HG03460 (cell line): ENCODE measurements around the gene BATF2.
"Not testable (repeated sequence)": the region's sequence is repeated elsewhere in the genome, so short reads cannot be mapped to it uniquely, and the experiment has no call there.

Source experiments
- ATAC-seq: cut with Tn5 transposase; IDR thresholded peaks from one replicate; pipeline ENCODE4 v1.9.1; 2021; ENCODE audit not compliant: unreplicated experiment

The BATF2 gene

DNA sequence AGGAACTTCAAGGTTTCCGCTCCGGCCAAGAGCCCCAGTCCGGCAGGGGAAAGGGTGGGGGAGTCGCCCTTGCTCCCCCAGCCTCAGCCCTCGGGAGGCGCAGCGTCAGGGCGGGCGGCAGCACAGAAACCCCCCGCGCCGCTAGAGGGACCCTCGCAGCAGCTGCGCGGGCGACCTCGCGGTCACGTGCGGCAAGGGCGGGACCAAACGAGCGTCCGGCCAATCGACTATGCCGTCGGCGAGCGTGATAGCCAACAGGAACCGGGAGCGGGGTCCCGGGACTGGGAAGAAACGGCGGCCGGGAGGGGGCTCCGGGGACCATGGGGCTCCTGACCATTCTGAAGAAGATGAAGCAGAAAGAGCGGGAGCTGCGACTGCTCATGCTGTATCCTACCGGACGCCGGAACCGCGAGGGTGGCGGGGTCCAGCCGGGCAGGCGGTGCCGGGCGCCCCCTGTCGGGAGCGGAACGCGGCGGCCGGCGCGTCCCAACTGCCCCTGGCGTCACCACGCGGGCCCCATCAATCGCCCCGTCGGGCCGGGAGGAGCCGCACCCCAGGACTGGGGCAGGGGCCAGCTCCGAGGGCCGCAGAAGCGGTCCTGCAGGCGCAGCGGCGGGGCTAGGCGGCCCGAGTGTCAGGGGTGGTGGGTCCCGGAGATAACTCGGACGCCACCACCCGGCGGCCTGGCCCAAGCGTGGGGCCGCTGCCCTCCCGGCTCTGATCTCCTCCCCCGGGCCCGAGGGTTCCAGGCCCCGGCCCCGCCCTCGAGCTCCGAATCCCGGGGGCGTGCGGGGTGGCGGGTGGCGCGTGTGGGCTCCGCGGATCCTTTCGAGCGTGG, 17.3 kb upstream of the BATF2 start, which contains the start of gene ARL2:
Gene ARL2 (plus strand): TSS at position 273 of the 838 bp plus-strand sequence. CDS start 48 bp downstream, at position 321.
- ATAC-seq = peak; percentile 74

DNA sequence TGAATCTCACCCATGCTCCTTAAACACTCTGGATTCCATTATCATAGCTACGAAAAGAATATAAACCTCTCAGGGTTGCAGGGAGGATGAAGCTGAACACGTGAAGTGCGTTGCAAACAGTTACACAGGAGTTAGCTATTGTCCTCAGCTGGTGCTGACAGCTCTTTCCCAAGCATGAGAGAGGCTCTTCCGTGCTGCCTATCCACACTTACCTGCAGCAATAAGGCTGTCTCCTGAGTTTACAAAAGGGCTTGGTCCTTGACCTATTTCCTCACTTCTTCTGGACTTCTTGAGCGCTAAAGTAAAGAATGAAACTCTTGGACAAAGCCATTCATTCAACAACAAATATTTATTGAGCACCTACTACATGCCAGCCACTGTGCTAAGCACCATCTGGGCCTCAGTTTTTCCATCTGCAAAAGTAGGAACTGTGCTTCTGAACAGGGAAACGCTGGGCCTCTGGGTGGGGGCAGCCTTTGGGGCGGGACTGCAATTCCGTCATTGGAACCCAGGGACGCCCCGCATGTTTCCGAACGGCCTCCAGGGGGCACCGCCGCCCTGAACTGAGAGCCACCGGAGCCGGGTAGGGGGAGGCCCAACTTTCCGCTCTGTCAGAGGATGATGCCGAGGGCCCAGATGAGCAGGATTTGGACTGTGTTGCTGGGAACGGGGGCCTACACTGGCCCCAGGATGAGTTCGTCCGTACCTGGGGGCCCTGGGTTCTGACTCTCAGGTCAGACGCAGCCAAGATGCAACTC, 16.5 kb upstream of the BATF2 start:
- peak; percentile 62 for ATAC-seq

DNA sequence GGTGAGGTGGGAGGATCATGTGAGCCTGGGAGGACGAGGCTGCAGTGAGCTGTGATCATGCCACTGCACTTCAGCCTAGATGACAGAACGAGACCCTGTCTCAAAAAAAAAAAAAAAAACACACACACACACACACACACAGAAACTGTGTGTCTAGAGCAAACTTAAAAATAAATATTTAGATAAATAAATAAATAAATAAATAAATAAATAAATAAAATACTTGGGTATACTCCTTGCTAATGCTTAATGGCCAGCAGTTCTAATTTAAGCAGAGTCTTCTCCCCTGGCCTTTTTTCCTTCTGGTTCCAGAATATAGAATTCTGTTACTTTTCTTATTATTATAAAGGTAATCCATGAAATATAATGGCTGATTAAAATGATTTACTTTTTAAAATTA, 12.1 kb upstream of the BATF2 start:
- ATAC-seq = no peak

DNA sequence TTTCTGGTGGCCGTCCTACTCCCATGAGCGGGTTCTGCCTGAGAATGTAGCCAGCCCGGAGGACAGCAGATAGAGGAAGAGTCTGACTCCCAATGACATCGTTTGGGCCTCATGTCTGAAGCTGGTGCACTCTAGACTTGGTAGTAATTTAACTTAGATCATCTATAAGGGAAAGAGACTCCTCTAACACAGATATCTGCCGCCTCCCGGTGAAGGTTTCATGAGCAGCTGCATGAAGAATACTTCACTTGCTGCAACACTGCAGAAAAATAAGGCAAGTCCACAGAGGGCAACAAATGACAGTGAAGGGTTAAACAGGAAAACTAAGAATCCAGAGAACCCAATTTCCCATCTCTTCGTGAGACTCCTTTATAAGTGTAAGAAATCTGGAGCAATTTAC, 11.2 kb upstream of the BATF2 start:
- no peak for ATAC-seq

DNA sequence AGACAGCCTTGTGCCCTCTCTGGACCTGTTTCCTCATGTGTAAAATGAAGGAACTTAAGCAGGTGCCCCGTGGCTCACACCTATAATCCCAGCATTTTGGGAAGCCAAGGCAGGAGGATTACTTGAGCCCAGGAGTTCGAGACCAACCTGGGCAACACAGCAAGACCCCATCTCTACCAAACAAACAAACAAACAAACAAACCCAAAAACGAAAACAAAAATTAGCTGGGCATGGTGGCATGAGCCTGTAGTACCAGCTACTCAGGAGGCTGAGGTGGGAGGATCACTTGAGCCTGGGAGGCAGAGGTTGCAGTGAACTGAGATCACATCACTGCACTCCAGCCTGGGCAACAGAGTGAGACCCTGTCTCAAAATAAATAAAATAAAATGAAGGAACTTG, 7.2 kb upstream of the BATF2 start:
- not testable (repeated sequence) for ATAC-seq

DNA sequence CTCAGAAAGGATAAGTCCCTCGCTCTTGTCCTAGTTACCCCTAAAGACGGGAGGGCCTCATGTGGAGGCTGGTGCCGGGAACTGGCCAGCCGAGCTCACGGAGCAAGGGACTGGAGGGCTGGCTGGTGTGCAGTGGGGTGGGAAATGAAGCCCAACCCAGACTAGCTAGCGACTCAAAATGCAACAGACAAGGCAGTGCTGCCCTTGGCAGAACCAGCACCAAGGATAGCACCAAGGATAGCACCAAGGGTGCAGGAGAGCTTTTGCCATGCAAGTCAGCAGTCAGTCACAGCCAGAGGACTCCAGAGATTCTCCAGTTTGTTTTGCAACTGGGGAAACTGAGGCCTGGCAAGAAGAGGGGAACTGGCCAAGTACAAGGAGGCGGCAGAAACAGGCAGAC, 6.5 kb upstream of the BATF2 start:
- no peak for ATAC-seq

DNA sequence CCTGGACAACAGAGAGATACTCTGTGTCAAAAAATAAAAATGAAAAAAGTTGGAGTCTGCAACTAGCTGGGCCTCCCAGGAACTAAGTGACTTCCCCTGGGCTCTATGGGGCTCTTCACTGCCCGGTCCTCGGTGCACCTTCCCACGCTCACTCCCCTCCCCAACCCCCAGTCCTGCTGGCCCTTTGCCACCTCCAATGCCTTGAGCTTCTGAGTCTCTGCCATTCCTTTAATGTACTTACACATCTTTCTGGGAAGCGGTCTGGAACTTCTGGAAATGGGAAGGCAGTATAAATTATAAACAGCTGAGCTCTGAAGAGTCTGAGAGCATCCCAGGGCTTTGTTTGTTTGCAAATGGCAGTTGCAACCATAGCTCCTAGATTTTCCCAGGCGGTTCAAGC, 5.9 kb upstream of the BATF2 start:
- no peak for ATAC-seq

DNA sequence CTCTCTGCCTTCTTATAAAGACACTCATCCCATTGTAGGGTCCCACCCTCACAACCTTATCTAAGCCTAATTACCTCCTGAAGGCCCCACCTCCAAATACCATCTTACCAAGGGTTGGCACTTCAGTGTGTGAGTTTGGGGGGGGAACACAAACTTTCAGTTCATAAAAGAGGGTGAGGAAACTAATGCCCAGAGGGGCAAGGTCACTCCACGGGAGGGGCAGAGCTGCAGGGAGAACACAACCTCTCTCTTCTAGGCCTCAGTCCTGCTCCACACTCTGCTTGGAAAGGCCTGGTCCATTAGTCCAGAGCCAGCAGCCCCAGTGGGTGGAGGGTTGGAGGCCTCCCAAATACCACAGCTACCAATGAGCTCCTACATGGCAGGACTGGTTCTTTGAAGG, 2.7 kb upstream of the BATF2 start:
- ATAC-seq = no peak

DNA sequence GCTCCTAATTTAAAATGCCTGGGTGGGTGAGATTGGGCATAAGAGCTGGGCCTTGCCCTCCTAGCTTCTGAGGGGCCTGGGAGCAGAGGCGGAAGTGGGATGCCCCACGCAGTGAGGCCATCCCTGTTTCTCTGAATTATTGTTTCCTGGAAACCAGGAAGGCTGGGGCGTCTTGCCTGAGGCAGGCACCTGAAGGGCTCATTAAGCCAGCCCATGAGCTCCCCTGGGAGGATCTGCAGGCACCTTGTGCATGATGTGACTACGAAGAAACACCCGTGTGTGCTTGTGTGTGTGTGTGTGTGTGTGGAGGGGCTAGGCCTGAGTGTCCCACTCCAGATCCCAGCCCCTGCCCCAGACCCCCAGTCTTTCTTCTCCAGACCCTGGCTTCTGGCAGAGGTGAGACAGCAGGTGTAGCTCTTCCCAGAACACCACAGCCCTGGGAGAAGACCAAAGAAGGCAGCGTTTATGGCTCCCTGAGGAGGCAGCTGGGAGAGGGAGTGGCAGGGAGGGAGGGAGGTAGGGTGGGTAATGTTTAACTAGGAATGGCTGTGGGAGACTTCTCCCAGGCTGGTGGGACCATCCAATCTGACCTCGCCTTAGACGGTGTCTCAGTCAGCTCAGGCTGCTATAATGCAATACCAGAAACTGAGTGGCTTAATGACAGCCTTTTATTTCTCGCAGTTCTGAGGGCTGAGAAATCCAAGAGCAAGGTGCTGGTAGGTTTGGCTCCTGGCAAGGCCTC, 2.1 kb upstream of the BATF2 start:
- no peak for ATAC-seq

DNA sequence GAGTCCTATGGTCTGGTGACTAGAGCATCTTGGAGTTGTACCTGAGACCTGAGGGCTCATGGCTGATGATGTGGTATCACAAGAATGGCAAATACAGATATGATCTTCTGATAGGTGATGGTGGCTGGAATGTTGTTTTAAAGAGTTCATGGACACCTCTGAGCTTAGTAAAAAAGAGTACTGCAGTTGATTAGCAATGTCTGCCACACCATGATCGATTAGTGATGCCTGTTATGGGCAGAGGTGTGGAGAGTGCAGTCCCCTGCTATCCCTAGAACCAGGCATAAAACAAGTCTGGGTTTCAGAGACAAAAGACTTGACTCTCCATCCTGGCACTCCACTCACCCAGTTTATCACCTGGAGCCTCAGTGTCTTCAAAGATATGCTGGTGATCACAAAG, 1.4 kb upstream of the BATF2 start:
- ATAC-seq = no peak

DNA sequence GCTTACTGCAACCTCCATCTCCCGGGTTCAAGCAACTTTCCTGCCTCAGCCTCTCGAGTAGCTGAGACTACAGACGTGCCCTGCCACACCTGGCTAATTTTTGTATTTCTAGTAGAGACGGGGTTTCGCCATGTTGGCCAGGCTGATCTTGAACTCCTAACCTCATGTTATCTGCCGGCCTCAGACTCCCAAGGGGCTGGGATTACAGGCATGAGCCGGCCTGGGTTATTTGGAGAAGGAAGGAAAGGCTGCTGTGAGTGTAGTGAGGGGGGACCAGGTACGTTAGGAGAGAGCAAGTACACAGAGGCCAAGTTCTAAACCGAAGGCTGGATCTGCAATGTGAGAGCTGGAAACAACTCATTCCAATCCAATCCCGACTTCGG, 453 bp downstream of the BATF2 start:
- no peak for ATAC-seq

DNA sequence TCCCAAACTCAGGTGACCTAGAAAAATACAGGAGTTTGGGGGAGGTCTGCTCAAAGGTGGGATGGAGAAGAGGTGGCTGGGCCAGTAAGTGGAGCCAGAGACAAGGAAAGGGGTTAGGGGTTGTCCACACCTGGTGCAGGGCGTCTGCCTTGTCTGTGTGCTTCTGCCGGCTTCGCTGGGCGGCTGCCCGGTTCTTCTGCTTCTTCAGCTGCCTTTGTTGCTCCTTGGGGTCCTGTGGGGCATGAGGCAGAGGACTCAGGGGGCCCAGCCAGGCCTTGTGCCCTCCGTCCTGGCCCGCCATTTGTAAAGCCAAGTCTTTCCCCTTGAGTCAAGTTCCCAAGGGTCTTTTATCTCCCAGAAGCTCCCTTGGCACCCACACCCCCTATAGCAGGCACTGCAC, 2.5 kb downstream of the BATF2 start:
- no peak for ATAC-seq

DNA sequence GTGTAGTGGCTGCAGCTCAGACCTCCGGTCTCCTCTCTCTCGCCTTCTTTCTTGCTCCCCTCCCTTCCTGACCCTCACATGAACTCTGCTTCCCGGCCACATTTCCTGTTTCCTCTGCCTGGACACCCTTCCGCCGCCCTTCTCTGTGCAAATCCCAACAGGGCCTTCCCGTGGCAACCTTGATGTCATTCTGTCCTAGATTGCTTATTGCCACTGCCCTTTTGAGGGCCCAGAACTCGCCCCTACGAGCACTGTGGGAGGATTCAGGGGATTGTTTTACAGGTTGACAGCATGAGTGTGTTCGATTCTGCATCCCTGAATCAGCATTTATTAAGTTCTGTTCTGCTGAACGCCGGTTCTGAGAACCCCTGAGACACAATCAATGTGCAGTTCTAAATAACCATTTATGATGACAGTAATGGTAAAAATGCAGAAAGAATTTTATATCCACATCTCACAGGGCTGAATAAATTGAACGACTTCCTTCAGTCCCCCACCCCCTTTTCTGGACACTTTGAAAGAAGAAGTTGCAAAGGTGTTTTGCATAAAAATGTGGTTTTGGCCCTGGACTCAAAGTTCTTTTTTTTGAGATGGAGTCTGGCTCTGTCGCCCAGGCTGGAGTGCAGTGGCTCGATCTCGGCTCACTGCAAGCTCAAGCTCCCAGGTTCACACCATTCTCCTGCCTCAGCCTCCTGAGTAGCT, 6.4 kb downstream of the BATF2 start:
- no peak for ATAC-seq

DNA sequence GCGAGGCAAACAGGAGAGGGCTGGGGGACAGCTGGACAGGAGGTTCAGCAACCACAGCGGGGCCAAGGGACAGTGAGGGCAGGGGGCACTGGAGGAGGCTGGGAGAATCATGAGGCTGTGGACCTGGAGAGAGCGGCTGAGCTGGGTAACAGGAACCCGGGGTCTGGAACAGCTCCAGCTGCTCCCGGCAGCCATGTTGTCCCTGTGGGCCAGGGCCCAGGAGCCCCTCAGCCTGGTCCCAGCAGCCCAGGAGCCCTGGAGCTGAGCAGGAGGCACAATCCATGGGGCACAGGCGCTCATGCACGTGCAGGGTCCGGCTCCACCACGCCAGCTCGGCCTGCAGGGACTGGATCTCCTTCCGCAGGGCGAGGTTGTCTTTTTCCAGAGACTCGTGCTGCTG, 7.4 kb downstream of the BATF2 start:
- no peak for ATAC-seq

DNA sequence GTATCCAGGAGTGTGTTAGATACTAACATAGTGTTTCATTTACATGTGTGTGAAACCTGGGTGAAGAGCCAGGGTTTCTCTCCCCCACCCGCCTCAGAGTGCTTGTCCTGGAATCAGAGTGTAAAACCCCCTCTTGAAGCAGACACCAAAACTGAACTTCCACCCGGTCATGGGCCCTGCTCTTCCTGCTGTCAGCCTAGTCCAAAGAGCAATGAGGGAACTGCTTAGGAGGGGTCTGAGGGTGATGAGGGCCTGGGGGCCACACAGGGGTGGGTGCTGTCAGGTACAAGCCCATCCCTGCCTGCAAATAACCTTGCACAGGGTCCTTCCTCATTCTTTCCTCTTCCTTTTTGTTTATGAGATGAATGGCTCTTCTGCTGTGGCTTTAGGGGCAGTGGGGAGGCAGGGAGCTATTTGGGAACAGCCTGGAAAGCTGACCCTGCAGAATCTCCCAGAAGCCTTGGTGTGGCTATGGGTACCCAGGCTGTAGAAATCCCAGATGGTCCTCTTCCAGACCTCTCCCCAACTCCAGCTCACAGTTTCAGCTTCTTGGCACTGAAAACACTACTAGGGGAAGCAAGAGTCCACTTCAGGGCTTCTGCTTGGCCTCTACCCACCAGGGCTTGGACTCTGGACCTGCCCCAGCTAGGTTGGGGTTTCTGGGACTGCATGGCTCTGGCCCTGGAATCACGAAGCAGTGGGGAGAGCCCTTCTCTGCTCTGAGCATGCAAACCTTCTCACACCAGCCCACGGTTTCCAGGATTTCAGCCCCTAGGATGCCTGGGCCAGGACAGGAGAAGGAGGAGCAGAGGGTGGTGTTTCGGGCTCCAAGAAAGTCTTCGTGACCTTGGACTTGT, 8.5 kb downstream of the BATF2 start:
- ATAC-seq = no peak

DNA sequence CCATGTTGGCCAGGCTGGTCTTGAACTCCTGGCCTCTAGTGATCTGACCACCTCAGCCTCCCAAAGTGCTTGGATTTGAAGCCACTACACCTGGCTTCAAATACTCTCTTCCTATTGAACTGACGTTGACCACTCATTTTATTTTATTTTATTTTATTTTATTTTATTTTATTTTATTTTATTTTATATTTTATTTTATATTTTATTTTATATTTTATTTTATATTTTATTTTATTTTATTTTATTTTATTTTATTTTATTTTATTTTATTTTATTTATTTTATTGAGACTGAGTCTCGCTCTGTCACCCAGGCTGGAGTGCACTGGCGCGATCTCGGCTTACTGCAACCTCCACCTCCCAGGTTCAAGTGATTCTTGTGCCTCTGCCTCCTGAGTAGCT, 13.4 kb downstream of the BATF2 start:
- not testable (repeated sequence) for ATAC-seq

DNA sequence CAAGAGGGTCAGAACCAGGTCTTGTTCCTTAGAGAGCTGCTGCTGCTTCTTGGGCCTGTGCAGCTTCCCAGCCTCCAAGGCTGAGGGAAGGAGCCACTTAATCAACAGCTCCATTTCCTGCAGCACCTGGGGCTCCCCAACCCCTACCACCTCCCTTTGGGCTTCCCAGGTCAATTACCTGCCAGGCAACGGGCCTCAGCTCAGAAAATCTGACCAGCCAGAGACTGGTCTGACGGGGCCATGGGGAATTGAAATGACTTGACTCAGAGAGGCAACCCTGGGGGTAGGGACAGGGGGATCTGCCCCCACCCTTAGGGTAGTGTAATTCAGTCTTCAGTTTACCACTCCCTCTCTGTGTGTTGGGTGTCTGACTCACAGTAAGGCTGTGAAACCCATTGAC, 20.1 kb downstream of the BATF2 start:
- ATAC-seq = no peak

DNA sequence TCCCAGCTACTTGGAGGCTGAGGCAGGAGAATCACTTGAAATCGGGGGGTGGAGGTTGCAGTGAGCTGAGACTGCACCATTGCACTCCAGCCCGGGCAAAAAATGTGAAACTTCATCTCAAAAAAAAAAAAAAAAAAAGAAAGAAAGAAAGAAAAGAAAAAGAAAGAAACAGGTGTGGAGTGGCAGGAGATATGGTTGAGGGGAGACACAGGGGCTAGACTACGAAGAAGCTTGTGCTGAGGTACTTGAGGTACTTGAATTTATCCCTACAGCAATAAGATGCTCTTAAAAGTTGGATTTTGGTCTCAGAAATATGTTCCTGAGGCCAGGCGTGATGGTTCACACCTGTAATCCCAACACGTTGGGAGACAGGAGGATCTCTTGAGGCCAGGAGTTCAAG, 22.6 kb downstream of the BATF2 start:
- ATAC-seq = no peak

DNA sequence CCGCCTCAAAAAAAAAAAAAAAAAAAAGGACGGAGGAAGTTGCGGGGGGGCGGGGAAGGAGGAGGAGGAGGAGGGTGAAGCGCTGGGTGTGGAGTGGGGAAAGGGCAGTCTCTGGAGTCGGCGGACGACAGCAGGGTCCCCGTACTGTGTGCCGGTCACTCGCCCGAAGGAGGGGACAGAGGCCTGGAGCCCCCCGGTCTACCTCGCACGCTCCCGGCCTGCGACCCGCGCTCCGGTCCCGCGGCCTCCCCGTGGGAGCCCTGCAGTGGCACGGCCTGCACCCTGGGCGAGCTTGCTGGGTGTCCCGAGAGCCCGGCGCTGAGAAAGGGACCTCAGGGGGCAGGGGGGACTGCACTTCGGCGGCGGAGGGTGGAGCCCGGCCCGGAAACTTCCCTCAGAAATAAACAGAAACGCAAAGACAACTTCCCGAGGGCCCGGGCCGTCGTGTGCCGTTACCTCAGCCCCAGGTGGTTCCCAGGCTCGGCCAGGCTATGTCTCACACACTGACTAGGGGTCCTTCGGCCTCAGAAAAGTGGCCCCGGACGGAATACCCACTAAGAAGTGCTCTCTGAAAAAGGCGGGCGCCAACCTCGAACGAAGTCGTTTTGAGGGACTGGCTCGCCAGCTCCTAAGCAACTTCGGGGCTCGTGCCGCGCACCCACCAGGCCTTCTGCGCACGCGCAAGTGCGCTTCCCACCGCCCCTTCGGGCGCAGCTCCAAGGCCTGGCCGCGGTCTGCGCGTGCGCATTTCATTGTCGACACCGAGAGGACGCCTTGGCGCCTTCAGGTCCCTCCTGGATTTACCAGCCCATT, 25.1 kb downstream of the BATF2 start, which contains the start of gene MAJIN:
Gene MAJIN (minus strand): TSS at position 688 of the 813 bp plus-strand sequence. CDS start 12,703 bp downstream, outside the sequence.
- no peak for ATAC-seq
